NOMO-1 treated with dmso at 0.1 percent for 144 hours (cell line): ENCODE data around the gene TNFAIP8L3.

ENCODE experiments used
- DNase-seq: peaks from one replicate; lab custom pipeline; 2025; ENCODE audit not compliant: unreplicated experiment; lab: John Stamatoyannopoulos, UW

TNFAIP8L3 gene

GRCh38 chr15:51090753-51091152 lies 4.0 kb downstream of the TNFAIP8L3 start:
- DNase-seq, result no peak

GRCh38 chr15:51089699-51090453 lies 4.8 kb downstream of the TNFAIP8L3 start:
- DNase-seq, result no peak

GRCh38 chr15:51089041-51089440 lies 5.7 kb downstream of the TNFAIP8L3 start:
- DNase-seq, result no peak

- no peak for DNase-seq
Observed at GRCh38 chr15:51088585-51088984, 6.1 kb downstream of the TNFAIP8L3 start.

- DNase-seq, result no peak
Observed at GRCh38 chr15:51087513-51087912, 7.2 kb downstream of the TNFAIP8L3 start.

- no peak for DNase-seq
Observed at GRCh38 chr15:51086409-51086808, 8.3 kb downstream of the TNFAIP8L3 start.

GRCh38 chr15:51085764-51086163 lies 8.9 kb downstream of the TNFAIP8L3 start:
- no peak for DNase-seq

GRCh38 chr15:51083641-51084166 lies 11.0 kb downstream of the TNFAIP8L3 start:
- no peak for DNase-seq

- no peak for DNase-seq
Observed at GRCh38 chr15:51082246-51082645, 12.5 kb downstream of the TNFAIP8L3 start.

GRCh38 chr15:51080286-51080685 lies 14.4 kb downstream of the TNFAIP8L3 start:
- no peak for DNase-seq

GRCh38 chr15:51079226-51079625 lies 15.5 kb downstream of the TNFAIP8L3 start:
- no peak for DNase-seq

- peak; percentile 69 for DNase-seq
Observed at GRCh38 chr15:51077221-51078153, 17.2 kb downstream of the TNFAIP8L3 start.

GRCh38 chr15:51076524-51077220 lies 18.0 kb downstream of the TNFAIP8L3 start:
- no peak for DNase-seq

- DNase-seq, result no peak
Observed at GRCh38 chr15:51075826-51076523, 18.7 kb downstream of the TNFAIP8L3 start.

- no peak for DNase-seq
Observed at GRCh38 chr15:51075364-51075763, 19.3 kb downstream of the TNFAIP8L3 start.

GRCh38 chr15:51074926-51075325 lies 19.8 kb downstream of the TNFAIP8L3 start:
- no peak for DNase-seq

- no peak for DNase-seq
Observed at GRCh38 chr15:51071578-51071977, 23.1 kb downstream of the TNFAIP8L3 start.

GRCh38 chr15:51069983-51070382 lies 24.7 kb downstream of the TNFAIP8L3 start:
- DNase-seq, result no peak

GRCh38 chr15:51067510-51067909 lies 27.2 kb downstream of the TNFAIP8L3 start:
- DNase-seq, result no peak

GRCh38 chr15:51065781-51066180 lies 28.9 kb downstream of the TNFAIP8L3 start:
- no peak for DNase-seq

GRCh38 chr15:51065261-51065660 lies 29.4 kb downstream of the TNFAIP8L3 start:
- DNase-seq, result no peak
